K562 (cell line): Measurements from ENCODE around the gene ANKRD65. TPM values are rescaled to one million over a fixed set of nuclear protein-coding genes. Genes with fewer than 3 reads are reported as not detected.

Source experiments
- BACH1 ChIP-seq: fragments of 200-800 bp; sonication (Bioruptor generic); IDR thresholded peaks from 2 replicates; pipeline ENCODE4 v1.6.1; 2016; ENCODE audit warnings: missing genetic modification characterization, missing compliant biosample characterization
- BMI1 ChIP-seq: fragments of 150-350 bp; IDR thresholded peaks from 2 replicates; pipeline ENCODE4 v1.6.1; 2014; ENCODE audit warnings: low read length
- CREB3L1 ChIP-seq: fragments of 450-650 bp; IDR thresholded peaks from 2 replicates; pipeline ENCODE4 v1.6.1; 2014; ENCODE audit warnings: low read depth, mild to moderate bottlenecking, moderate library complexity, borderline replicate concordance
- CXXC5 ChIP-seq: fragments of 250-450 bp; sonication (Bioruptor Pico); IDR thresholded peaks from 2 replicates; pipeline ENCODE4 v1.8.0; 2022; ENCODE audit warnings: inconsistent platforms, mild to moderate bottlenecking, moderate library complexity
- FOXJ3 ChIP-seq: sonication (generic); formaldehyde crosslinking; IDR thresholded peaks from 2 replicates; pipeline ENCODE4 v1.4.0; 2020; ENCODE audit warnings: mild to moderate bottlenecking, missing genetic modification reagents
- FOXK2 ChIP-seq, 2 experiments: fragments of 450-650 bp; IDR thresholded peaks in 1 of 2; conservative IDR thresholded peaks in 1 of 2; 2 replicates each; pipeline ENCODE4 v1.6.1; 2016; ENCODE audit warnings: low read depth in 2 of 2, mild to moderate bottlenecking in 1 of 2
- HNRNPK ChIP-seq: fragments of 200-400 bp; formaldehyde crosslinking; IDR thresholded peaks from one replicate; pipeline ENCODE4 v1.6.1; 2018; ENCODE audit warnings: mild to moderate bottlenecking, low read depth, low read length; ENCODE audit not compliant: poor library complexity, severe bottlenecking
- MAZ ChIP-seq, 2 experiments: fragments of 450-650 bp in 1 of 2; sonication (generic) in 1 of 2; formaldehyde crosslinking; IDR thresholded peaks in 1 of 2; conservative IDR thresholded peaks in 1 of 2; 2 replicates each; pipeline versions ENCODE4 v1.4.0 to v1.5.0; 2020; ENCODE audit warnings: mild to moderate bottlenecking in 1 of 2, missing genetic modification reagents in 1 of 2
- MEIS2 ChIP-seq: fragments of 450-650 bp; IDR thresholded peaks from 2 replicates; pipeline ENCODE4 v1.6.1; 2014; ENCODE audit warnings: mild to moderate bottlenecking; ENCODE audit not compliant: partially characterized antibody
- MTA2 ChIP-seq: fragments of 450-650 bp; IDR thresholded peaks from 2 replicates; pipeline ENCODE4 v1.6.1; 2016; ENCODE audit warnings: low read depth
- NFXL1 ChIP-seq: fragments of 450-650 bp; formaldehyde crosslinking; IDR thresholded peaks from 2 replicates; pipeline ENCODE4 v1.4.0; 2021; ENCODE audit warnings: mild to moderate bottlenecking
- NR2C1 ChIP-seq, 2 experiments: fragments of 450-650 bp; IDR thresholded peaks; 2 replicates each; pipeline ENCODE4 v1.6.1; 2017; ENCODE audit warnings: mild to moderate bottlenecking in 2 of 2, antibody characterized with exemption in 1 of 2, inconsistent platforms in 1 of 2, missing compliant biosample characterization in 1 of 2, missing genetic modification characterization in 1 of 2
- NUFIP1 ChIP-seq: fragments of 450-650 bp; IDR thresholded peaks from 2 replicates; pipeline ENCODE4 v1.6.1; 2018; ENCODE audit not compliant: partially characterized antibody
- PHB2 ChIP-seq: fragments of 450-650 bp; IDR thresholded peaks from 2 replicates; pipeline ENCODE4 v1.6.1; 2017; ENCODE audit warnings: low read depth
- POLR2AphosphoS2 ChIP-seq: IDR thresholded peaks from 2 replicates; pipeline ENCODE4 v1.6.1; 2012; ENCODE audit warnings: low read length, improper control_type of control experiment
- PURB ChIP-seq: sonication (generic); formaldehyde crosslinking; IDR thresholded peaks from 2 replicates; pipeline ENCODE4 v1.9.0; 2021; ENCODE audit warnings: low read depth, mild to moderate bottlenecking, missing genetic modification reagents
- RBM15 ChIP-seq: fragments of 200-400 bp; formaldehyde crosslinking; IDR thresholded peaks from 2 replicates; pipeline ENCODE4 v1.6.1; 2018; ENCODE audit warnings: mild to moderate bottlenecking, low read length, moderate library complexity; ENCODE audit not compliant: insufficient read depth
- SMAD1 ChIP-seq: fragments of 150-350 bp; IDR thresholded peaks from 2 replicates; pipeline ENCODE4 v1.6.1; 2014; ENCODE audit warnings: low read length, low read depth; ENCODE audit not compliant: partially characterized antibody
- SMARCA5 ChIP-seq: fragments of 450-650 bp; IDR thresholded peaks from 2 replicates; pipeline ENCODE4 v1.6.1; 2016
- TEAD4 ChIP-seq, 2 experiments: sonication (generic) in 1 of 2; formaldehyde crosslinking in 1 of 2; IDR thresholded peaks; 2 replicates each; pipeline versions ENCODE4 v1.6.1 to v1.8.0; 2012 to 2022; ENCODE audit warnings: borderline replicate concordance in 1 of 2, inconsistent platforms in 1 of 2, low read length in 1 of 2, mild to moderate bottlenecking in 1 of 2, missing genetic modification reagents in 1 of 2
- ZC3H4 ChIP-seq: sonication (generic); formaldehyde crosslinking; IDR thresholded peaks from 2 replicates; pipeline ENCODE4 v1.9.0; 2021; ENCODE audit warnings: missing genetic modification reagents, borderline replicate concordance
- ZNF143 ChIP-seq: sonication (generic); formaldehyde crosslinking; IDR thresholded peaks from 2 replicates; pipeline ENCODE4 v1.9.0; 2022; ENCODE audit warnings: mild to moderate bottlenecking, missing genetic modification reagents
- ZNF146 ChIP-seq: IDR thresholded peaks from one replicate; pipeline ENCODE4 v1.6.1; 2018; ENCODE audit warnings: missing compliant biosample characterization; ENCODE audit not compliant: unreplicated experiment
- ZNF174 ChIP-seq: fragments of 250-450 bp; sonication (Bioruptor Pico); IDR thresholded peaks from 2 replicates; pipeline ENCODE4 v1.4.0; 2020; ENCODE audit warnings: mild to moderate bottlenecking
- ZNF24 ChIP-seq: fragments of 450-650 bp; IDR thresholded peaks from 2 replicates; pipeline ENCODE4 v1.6.1; 2016
- ZNF444 ChIP-seq: fragments of 250-450 bp; sonication (Bioruptor Pico); IDR thresholded peaks from 2 replicates; pipeline ENCODE4 v1.4.0; 2020; ENCODE audit warnings: mild to moderate bottlenecking, moderate library complexity
- ZNF445 ChIP-seq: fragments of 250-450 bp; sonication (Bioruptor Pico); IDR thresholded peaks from 2 replicates; pipeline ENCODE4 v1.4.0; 2020; ENCODE audit warnings: low read depth, mild to moderate bottlenecking, moderate library complexity
- polyA plus RNA-seq, 8 experiments: library from polyadenylated mRNA; depleted of rRNA in 4 of 8; stranded (reverse) in 5 of 8; unstranded in 3 of 8; fragments of >200 nt; fragmentation: Nextera tagmentation in 2 of 8; fragmentation: Illumina TruSeq in 1 of 8; extraction: Ambion mirVana in 2 of 8; extraction: Trizol in 1 of 8; gene quantifications; 2 replicates each; pipeline versions ENCODE4 v1.2.1 to v1.2.3, GENCODE V29; 2011 to 2014; ENCODE audit warnings: inconsistent platforms in 1 of 8, missing spikeins in 1 of 8
- total RNA-seq, 7 experiments: library from RNA; depleted of rRNA in 6 of 7; stranded (reverse); fragments of >200 nt in 6 of 7; fragmentation: Illumina TruSeq in 2 of 7; extraction: Trizol in 2 of 7; gene quantifications; 2 replicates each; pipeline versions ENCODE4 v1.2.1 to v1.2.3, GENCODE V29; 2011 to 2021; ENCODE audit warnings: low replicate concordance in 1 of 7
- TF ChIP-seq, protein P1 (sequence below): fragments of 450-650 bp; IDR thresholded peaks from 2 replicates; pipeline ENCODE4 v1.6.1; 2016; ENCODE audit warnings: antibody characterized with exemption

The ANKRD65 gene
- total and polyA plus RNA-seq, 9 of the 15 experiments (the other 6 are each of a cell fraction or from before 2014, with no cell fraction given), result not detected

DNA sequence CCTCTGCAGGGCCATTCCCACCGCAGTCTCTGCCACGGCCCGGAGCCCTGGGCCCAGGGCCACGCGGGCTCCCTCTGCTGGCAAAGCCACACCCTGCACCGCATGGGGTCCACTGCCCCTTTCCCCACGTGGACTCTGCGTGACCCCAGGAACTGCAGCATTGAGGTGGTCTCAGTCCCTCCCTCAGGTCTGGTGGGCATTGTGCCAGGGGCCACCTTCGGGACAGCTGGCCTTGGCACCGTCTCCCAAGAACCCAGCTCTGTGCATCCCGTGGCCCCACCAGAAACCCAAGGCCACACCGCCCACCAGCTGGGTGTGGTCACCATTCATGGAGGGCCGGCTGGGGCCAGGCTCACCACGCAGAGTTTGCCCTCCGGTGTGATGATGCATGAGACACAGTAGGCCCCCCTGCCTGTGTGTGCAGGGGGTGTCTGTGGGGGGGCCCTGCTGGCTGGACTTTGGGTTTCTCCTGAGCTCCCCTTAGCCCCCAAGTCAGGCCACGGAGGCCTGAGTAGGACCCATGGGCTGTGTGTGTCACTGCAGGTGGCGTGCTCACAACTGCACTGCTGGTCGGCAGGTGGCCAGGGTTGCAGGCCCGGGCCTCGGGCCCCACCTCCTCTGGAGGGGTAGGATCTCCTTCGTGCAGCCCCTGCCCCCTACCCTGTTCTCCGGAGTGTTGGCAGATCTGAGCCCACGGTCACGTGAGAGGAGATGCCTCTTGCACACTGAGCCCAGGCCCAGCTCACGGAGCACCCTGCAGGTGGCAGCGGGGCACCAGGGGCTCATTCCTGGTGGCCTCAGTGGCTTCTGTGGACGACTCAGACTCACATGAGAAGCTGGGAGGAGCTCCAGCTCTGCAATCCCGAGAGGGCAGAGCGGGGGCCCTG lies 20.2 kb upstream of the ANKRD65 start (continued):
- TF ChIP-seq ZNF444 (no peak), ZC3H4 (CRISPR knock-in tag) (no peak), SMARCA5 (no peak), CXXC5 (peak; percentile 43; the same call in 1 of the 2 replicates), ZNF445 (CRISPR knock-in tag) (no peak), FOXK2 (conservative IDR thresholded peaks at IDR 0.05 in 1 of 2, IDR thresholded peaks at IDR 0.05 in 1 of 2; ENCODE audit: low read depth in 2 of 2) (no peak), MEIS2 (no peak), MTA2 (no peak), ZNF146 (no peak), SMAD1 (no peak), PURB (CRISPR knock-in tag) (no peak), NR2C1 (IDR thresholded peaks at IDR 0.05) (no peak), NR2C1 (tag; IDR thresholded peaks at IDR 0.05) (no peak), NUFIP1 (no peak), NFXL1 (CRISPR knock-in tag) (no peak), ZNF24 (no peak), PHB2 (no peak), FOXJ3 (no peak), BACH1 (no peak), ZNF174 (CRISPR knock-in tag) (no peak), MAZ (CRISPR knock-in tag; conservative IDR thresholded peaks at IDR 0.05 in 1 of 2, IDR thresholded peaks at IDR 0.05 in 1 of 2) (peak in 1 of 2 experiments; percentile 79; a peak in 2 of 4 replicates), POLR2AphosphoS2 (no peak), BMI1 (no peak), TEAD4 (IDR thresholded peaks at IDR 0.05; ENCODE audit: low read length) (no peak), TEAD4 (CRISPR knock-in tag; IDR thresholded peaks at IDR 0.05; ENCODE audit: borderline replicate concordance) (peak; percentile 63; the same call in 1 of the 2 replicates), RBM15 (no peak), ZNF143 (CRISPR knock-in tag) (no peak), HNRNPK (no peak), CREB3L1 (0 out of 2 replicates have a peak, but pooled peaks have one; percentile 53)
- TF ChIP-seq, protein P1, sequence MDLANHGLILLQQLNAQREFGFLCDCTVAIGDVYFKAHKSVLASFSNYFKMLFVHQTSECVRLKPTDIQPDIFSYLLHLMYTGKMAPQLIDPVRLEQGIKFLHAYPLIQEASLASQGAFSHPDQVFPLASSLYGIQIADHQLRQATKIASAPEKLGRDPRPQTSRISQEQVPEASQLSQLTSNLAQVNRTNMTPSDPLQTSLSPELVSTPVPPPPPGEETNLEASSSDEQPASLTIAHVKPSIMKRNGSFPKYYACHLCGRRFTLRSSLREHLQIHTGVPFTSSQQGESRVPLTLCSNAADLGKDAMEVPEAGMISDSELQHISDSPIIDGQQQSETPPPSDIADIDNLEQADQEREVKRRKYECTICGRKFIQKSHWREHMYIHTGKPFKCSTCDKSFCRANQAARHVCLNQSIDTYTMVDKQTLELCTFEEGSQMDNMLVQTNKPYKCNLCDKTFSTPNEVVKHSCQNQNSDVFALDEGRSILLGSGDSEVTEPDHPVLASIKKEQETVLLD, result peak; percentile 88
